DMS114 treated with DMSO at 0.1 percent for 48 hours (cell line): ENCODE results near the gene CABP2.
A peak's percentile ranks its signal among the peaks of the same experiment; 100 is the strongest.

Source experiments
- DNase-seq: peaks from one replicate; lab custom pipeline; 2025; ENCODE audit not compliant: unreplicated experiment; lab: John Stamatoyannopoulos, UW

The CABP2 gene

GRCh38 chr11:67508486-67509121 lies 14.6 kb downstream of the CABP2 start:
- peak; percentile 97 for DNase-seq

- DNase-seq, result peak; percentile 99
Observed at GRCh38 chr11:67507864-67508485, 15.3 kb downstream of the CABP2 start, which contains the start of gene CDK2AP2. TSS of gene CDK2AP2 (minus strand) at chr11:67508162. CDS start at chr11:67508082, 80 bp downstream.

GRCh38 chr11:67507242-67507863 lies 15.9 kb downstream of the CABP2 start:
- no peak for DNase-seq

GRCh38 chr11:67506426-67507051 lies 16.7 kb downstream of the CABP2 start:
- no peak for DNase-seq

DNA sequence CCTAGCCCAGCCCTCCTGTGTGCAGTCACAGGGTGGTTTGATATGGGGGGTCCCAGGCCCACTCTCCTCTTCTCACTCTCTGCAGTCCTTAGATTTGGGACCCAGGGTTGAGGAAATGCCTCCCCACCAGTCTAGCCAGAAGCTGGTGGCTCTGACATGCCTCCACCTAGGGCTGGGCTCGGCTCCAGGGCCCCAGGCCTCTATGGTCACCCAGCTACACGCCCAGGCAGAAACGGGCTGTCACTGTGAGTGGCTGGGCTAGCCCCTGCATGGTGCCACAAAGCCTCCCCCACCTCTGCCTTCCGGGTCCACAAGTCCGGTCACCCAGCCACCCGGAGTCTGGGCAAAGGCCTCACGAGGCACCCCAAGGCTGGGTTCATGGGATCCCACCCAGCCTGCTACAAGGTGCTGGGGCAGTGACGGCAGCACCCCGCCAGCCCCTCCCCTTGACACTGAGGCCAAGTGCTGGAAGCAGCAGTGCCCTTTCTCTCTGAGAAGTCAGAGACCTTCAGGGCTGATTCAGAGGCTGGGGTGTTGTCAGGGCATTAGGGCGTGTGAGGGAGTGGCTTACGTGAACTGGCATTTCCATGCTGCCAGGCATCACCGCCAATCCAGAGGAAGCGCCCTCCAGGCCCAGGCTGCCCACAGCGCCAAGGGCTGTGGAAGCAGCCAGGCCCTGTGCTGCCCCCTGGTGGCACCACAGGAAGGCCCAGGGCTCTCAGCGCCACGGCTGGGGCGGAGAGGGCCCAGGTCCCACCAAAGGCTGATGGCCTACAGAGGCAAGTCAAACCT lies 17.4 kb downstream of the CABP2 start:
- peak; percentile 83 for DNase-seq

GRCh38 chr11:67504950-67505581 lies 18.2 kb downstream of the CABP2 start, which contains the start of gene PITPNM1:
TSS of gene PITPNM1 (minus strand) at chr11:67505363. CDS start at chr11:67504180, 1,183 bp downstream.
- peak; percentile 49 for DNase-seq

DNA sequence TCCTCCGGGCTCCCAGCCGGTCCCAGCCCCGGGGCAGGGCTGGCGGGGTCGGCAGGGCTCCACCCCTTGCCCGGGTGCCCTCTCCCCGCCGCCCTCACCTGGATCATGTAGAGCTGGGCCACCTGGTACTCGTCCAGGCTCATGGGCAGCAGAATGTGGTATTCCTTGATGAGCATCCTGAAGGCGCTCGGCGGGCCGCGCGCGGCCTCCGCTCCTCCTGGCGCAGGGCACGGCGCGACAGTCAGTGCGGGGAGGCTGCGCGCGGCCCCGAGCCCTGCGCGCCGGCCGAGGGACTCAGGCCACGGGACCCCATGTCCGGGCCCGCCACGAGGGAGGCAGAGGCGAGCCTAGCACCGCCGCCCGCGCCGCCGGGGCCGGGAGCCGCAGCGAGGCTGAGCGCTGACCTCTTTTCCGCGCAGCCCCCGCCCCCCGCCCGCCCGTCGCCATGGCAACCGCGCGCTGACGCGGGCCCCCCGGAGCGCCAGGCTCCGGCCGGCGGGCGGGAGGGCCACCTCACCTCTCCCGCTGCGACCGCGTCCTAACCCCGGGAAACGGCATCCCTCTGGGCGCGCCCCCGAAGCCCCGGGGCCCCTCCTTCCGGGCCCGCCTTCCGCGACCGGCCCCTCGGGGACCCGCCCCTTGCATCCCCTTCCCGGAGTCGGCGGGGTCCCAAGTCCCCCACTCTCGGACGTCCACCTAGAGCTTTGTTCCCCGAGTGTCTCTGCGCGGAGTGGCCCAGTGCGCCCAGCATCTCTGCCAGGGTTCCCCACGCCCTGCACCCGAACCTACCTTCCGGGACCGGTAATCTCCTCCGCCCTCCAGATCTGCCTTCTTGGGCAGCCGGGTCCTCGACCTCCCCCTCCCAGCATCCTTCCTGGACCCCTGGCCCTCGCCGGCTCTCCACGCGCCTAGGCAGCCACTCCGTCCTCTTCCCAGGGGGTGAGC lies 19.0 kb downstream of the CABP2 start:
- DNase-seq, result no peak

- no peak for DNase-seq
Observed at GRCh38 chr11:67503119-67504004, 19.9 kb downstream of the CABP2 start.

DNA sequence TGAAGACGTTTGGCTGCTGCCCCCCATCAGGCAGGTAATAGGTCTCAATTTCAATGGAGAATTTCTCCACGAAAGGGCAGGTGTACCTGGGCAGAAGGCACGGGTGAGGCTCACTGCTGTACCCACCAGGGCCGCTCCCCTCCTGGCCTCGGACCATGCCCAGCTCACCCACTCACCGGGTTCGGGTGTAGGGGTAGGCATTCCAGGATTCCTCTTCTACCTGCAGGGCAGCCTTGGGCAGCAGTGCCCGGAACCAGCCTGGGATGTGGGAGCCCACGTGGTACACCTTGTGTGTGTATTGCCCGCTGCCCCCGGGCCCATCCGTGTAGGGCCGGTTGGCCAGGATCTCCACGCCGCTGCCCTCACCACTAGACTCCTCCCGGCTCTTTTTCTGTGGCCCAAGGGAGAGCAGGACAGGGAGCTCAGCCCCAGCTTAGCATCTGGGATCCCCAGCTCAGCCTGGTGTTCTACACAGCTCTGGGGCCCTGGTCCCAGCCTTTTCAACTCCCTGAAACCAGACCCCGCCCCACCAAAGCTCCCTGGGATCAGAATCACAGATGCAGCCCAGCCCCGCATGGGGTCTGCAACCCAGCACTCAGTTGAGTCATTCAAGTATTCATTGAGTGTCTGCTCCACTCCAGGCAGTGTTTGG lies 20.8 kb downstream of the CABP2 start:
- DNase-seq, result no peak

DNA sequence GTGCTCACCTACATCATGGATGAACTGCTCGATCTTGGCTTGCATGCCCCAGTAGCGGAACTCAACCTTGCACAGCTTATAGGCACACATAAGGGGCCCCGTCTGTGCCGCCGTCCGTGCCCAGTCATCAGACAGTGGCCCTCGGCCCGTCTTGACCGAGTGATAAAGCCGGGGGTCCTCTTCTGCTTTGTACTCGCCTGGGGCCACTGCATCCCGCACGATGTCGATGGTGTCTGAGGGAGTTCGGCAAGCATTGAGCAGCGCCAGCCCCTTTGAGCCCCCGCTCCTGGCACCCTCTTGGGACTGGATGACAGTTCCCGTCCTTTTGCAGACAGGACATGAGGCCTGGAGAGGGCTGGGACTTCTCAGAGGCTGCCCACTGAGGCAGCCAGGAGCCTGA lies 21.4 kb downstream of the CABP2 start:
- DNase-seq, result no peak

GRCh38 chr11:67500831-67501715 lies 22.2 kb downstream of the CABP2 start:
- DNase-seq, result no peak

GRCh38 chr11:67500484-67500821 lies 22.8 kb downstream of the CABP2 start:
- DNase-seq, result no peak

DNA sequence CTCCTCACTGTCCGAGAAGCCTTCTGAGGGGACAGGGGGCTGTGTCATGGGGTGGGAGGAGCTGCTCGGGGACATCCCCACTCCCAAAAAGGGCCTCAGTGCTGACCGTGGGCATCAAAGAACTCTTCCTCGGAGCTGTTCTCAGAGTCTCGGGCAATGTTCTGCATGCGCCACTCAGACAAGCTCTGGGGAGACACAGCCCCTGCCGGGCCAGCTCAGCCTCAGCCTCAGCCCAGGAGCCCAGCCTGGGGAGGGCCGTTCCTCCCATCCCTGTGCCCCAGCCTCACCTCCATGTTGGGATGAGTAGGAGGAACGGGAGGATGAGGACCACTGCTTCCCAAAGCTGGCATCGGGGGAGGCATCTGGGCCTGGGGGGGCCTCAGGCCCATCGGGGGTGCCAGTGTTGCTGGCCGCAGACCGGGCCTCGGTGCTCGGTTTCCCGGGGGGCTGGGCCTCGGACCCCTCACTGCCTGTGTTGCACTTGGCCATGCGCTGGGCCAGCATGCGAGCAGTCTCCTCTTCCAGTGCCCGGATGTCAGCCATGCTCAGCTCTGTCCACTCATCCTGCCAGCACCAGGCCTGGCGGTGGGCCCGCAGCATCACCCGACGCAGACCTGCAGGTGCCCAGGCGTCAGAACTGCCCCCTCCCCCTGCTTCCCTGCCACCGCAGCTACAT lies 23.3 kb downstream of the CABP2 start:
- no peak for DNase-seq

GRCh38 chr11:67498544-67498972 lies 24.7 kb downstream of the CABP2 start:
- DNase-seq, result no peak

DNA sequence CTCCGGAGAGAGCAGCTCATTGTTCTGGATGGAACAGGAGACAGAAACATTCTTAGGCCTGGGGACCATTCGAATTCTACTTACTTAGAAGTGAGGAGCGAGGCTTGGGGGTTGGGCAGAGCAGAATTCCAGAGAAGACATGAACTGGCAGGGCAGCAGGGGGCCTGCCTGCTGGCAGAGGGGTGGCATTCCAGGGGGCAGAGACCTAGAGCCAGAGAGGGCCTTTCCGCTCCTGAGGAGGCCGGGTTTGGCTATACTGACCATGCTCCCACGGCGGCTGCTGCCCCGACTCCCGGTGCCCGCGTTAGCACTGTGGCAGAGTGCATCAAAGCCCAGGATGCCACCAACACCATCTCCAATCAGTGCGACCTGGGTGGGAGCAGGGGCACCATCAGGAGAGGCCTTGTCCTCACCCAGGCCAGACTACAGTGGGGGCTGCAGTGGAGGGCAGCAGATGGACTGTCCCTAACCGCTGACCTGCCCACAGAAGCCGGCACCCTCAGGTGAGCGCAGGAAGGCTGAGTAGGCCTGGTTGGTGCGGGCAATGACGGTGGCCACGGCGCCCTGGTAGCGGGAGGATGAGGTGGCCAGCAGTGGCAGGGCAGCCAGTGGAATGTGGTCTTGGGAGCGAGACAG lies 25.5 kb downstream of the CABP2 start:
- no peak for DNase-seq

DNA sequence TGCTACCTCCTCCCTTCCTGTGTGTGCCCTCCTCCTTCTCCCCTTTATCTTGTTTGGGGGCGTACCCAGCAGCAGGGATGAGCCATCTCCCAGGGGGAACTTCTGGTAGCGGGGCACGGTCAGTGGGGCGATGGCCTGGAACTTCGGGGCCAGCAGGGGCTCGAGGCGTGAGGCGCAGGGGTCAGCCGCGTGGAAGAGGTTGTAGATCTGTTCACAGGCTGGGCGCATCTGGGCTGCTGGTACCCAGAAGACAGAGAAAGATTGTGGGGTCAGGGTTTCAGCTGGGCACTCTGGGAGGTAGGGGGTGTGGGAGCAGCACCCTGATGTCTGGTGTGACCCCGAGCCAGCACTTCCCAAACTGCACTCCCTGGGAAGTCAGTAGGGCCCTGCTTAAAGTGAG lies 27.1 kb downstream of the CABP2 start:
- no peak for DNase-seq
